ENCODE measurements around the gene DPP3.

DNA sequence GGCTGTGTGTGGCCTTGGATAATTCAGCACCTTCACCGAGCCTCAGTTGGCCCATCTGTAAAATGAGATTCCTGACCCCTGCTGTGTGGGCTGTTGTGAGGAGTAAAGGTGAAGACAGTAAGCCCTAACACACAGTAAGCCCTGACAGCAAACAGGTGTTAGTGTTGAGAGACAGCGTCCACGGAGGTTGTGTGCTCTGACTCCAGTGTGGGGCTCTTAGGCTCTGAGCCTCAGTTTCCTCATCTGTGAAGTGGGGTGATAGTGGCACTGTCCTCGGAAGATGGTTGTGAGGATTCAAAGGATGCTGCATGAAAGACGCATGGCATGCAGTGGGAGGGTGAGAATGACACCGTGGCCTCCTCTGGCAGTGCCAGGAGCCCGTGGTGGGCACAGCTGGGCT lies 14.2 kb downstream of the DPP3 start:
- TF ChIP-seq POLR2A (IDR thresholded peaks at IDR 0.05): no peak
- TF ChIP-seq, protein P1, sequence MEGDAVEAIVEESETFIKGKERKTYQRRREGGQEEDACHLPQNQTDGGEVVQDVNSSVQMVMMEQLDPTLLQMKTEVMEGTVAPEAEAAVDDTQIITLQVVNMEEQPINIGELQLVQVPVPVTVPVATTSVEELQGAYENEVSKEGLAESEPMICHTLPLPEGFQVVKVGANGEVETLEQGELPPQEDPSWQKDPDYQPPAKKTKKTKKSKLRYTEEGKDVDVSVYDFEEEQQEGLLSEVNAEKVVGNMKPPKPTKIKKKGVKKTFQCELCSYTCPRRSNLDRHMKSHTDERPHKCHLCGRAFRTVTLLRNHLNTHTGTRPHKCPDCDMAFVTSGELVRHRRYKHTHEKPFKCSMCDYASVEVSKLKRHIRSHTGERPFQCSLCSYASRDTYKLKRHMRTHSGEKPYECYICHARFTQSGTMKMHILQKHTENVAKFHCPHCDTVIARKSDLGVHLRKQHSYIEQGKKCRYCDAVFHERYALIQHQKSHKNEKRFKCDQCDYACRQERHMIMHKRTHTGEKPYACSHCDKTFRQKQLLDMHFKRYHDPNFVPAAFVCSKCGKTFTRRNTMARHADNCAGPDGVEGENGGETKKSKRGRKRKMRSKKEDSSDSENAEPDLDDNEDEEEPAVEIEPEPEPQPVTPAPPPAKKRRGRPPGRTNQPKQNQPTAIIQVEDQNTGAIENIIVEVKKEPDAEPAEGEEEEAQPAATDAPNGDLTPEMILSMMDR (IDR thresholded peaks at IDR 0.05): no peak
